ENCODE measurements around the gene KLC1. TPM values are rescaled to one million over a fixed set of nuclear protein-coding genes. Genes with fewer than 3 reads are reported as not detected.

Gene KLC1
- total and polyA plus RNA-seq, 2 of the 13 experiments (the other 11 are each of a cell fraction or from before 2014, with no cell fraction given): 53.2 to 63.5 TPM

DNA sequence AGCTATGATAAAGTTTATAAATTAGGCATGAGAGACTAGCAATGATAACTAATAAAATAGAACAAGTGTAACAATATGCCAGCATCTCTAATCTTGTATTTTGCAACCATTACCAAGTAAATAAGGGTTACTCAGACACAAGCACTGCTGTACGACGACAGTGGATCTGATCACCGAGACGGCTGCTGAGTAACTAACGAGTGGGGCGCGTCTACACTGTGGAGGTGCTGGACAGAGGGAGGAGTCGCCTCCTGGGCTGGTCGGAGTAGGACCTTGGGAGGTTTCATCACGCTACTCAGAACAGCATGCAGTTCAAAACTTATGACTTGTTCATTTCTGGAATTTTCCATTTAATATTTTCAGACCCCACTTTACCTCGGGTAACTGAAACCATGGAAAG is 47.8 kb upstream of the KLC1 start:
- POLR2A ChIA-PET: no interaction called here
- in situ Hi-C loops (cut with HindIII; ENCODE audit: extremely low pct_ligation_motif_present, low pct_unique_long_range_greater_than_20kb): no loop called here

More for the DNA sequence above, 47.8 kb upstream of the KLC1 start:
- no peak overlapping the region for H3K4me3 ChIP-seq (replicated peaks in 1 of 3; ENCODE audit: insufficient read depth in 1 of 3, low read depth in 2 of 3, low read length in 3 of 3)
- CTCF ChIA-PET (ENCODE audit: low intra/inter-chr PET ratio, low total read pairs): no interaction called here
- intact Hi-C loops (cut with micrococcal nuclease; ENCODE audit: unreplicated experiment): no loop called here
- no peaks in the 10 kb centered on the region for H3K79me2 ChIP-seq (ENCODE audit: insufficient read depth, low read length)
- DNase-seq (ENCODE audit: low spot score): no peak
- no peaks in the 10 kb centered on the region for H4K20me1 ChIP-seq (ENCODE audit: insufficient read depth, low read length)
- H3K27ac ChIP-seq (ENCODE audit: extremely low read length, insufficient read depth, low read length): no peak overlapping the region
- 92% methylated on average over 11 of the region's 11 CpGs for WGBS (ENCODE audit: low lambda C conversion rate)
- no peaks in the 10 kb centered on the region for H3K9me3 ChIP-seq (ENCODE audit: low read length)
- H3K4me2 ChIP-seq (ENCODE audit: low read depth, low read length): no peak overlapping the region
- TF ChIP-seq MED8 (CRISPR knock-in tag; IDR thresholded peaks at IDR 0.05; ENCODE audit: insufficient replicate concordance) (no peak), HDAC6 (IDR thresholded peaks at IDR 0.05; ENCODE audit: low read depth, low read length) (no peak), SIN3B (IDR thresholded peaks at IDR 0.05; ENCODE audit: low read length) (no peak), ZNF569 (CRISPR knock-in tag; IDR thresholded peaks at IDR 0.05; ENCODE audit: borderline replicate concordance) (no peak), MTF1 (CRISPR knock-in tag; IDR thresholded peaks at IDR 0.05) (no peak), ZFP41 (CRISPR knock-in tag; IDR thresholded peaks at IDR 0.05; ENCODE audit: borderline replicate concordance) (no peak), ZNF143 (CRISPR knock-in tag; IDR thresholded peaks at IDR 0.05) (no peak), ZSCAN22 (CRISPR knock-in tag; IDR thresholded peaks at IDR 0.05) (no peak), SOX6 (IDR thresholded peaks at IDR 0.05) (no peak), SOX6 (CRISPR knock-in tag; IDR thresholded peaks at IDR 0.05) (no peak)
- TF ChIP-seq, protein P1, sequence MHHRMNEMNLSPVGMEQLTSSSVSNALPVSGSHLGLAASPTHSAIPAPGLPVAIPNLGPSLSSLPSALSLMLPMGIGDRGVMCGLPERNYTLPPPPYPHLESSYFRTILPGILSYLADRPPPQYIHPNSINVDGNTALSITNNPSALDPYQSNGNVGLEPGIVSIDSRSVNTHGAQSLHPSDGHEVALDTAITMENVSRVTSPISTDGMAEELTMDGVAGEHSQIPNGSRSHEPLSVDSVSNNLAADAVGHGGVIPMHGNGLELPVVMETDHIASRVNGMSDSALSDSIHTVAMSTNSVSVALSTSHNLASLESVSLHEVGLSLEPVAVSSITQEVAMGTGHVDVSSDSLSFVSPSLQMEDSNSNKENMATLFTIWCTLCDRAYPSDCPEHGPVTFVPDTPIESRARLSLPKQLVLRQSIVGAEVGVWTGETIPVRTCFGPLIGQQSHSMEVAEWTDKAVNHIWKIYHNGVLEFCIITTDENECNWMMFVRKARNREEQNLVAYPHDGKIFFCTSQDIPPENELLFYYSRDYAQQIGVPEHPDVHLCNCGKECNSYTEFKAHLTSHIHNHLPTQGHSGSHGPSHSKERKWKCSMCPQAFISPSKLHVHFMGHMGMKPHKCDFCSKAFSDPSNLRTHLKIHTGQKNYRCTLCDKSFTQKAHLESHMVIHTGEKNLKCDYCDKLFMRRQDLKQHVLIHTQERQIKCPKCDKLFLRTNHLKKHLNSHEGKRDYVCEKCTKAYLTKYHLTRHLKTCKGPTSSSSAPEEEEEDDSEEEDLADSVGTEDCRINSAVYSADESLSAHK (CRISPR knock-in tag; IDR thresholded peaks at IDR 0.05; ENCODE audit: borderline replicate concordance): no peak
- TF ChIP-seq, protein P2, sequence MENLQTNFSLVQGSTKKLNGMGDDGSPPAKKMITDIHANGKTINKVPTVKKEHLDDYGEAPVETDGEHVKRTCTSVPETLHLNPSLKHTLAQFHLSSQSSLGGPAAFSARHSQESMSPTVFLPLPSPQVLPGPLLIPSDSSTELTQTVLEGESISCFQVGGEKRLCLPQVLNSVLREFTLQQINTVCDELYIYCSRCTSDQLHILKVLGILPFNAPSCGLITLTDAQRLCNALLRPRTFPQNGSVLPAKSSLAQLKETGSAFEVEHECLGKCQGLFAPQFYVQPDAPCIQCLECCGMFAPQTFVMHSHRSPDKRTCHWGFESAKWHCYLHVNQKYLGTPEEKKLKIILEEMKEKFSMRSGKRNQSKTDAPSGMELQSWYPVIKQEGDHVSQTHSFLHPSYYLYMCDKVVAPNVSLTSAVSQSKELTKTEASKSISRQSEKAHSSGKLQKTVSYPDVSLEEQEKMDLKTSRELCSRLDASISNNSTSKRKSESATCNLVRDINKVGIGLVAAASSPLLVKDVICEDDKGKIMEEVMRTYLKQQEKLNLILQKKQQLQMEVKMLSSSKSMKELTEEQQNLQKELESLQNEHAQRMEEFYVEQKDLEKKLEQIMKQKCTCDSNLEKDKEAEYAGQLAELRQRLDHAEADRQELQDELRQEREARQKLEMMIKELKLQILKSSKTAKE (CRISPR knock-in tag; IDR thresholded peaks at IDR 0.05; ENCODE audit: borderline replicate concordance): no peak
- TF ChIP-seq, protein P3, sequence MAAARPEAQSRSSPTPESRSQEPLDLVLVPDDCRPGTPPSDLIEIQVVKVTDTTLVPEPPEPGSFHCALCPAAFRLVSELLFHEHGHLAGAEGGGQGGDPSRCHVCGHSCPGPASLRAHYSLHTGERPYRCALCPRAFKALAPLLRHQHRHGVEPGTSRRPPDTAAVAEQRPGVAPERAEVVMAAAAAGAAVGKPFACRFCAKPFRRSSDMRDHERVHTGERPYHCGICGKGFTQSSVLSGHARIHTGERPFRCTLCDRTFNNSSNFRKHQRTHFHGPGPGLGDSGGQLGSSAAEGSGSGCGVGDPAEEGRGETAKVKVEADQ (CRISPR knock-in tag; IDR thresholded peaks at IDR 0.05; ENCODE audit: borderline replicate concordance): no peak
- TF ChIP-seq, protein P4, sequence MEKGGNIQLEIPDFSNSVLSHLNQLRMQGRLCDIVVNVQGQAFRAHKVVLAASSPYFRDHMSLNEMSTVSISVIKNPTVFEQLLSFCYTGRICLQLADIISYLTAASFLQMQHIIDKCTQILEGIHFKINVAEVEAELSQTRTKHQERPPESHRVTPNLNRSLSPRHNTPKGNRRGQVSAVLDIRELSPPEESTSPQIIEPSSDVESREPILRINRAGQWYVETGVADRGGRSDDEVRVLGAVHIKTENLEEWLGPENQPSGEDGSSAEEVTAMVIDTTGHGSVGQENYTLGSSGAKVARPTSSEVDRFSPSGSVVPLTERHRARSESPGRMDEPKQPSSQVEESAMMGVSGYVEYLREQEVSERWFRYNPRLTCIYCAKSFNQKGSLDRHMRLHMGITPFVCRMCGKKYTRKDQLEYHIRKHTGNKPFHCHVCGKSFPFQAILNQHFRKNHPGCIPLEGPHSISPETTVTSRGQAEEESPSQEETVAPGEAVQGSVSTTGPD (CRISPR knock-in tag; IDR thresholded peaks at IDR 0.05): no peak
- no peak for ATAC-seq
- no peak overlapping the region for H2AFZ ChIP-seq (ENCODE audit: low read length)
- peaks cover 7 to 14% of the 10 kb centered on the region in 2 experiments; a peak in 4 of 5 replicates for H3K36me3 ChIP-seq (replicated peaks in 1 of 2; ENCODE audit: control insufficient read depth in 1 of 2, insufficient read depth in 2 of 2, low read length in 2 of 2)
- BruUV-seq (replicated peaks): no TSS peak
- H3K4me1 ChIP-seq (ENCODE audit: insufficient read depth, low read length): peaks cover 10% of the 10 kb centered on the region
- FAIRE-seq: no peak
- H3K9ac ChIP-seq (ENCODE audit: insufficient read depth, low read depth, low read length): no peak overlapping the region
- H3K27me3 ChIP-seq (ENCODE audit: control insufficient read depth in 1 of 2, insufficient read depth in 2 of 2, low read length in 2 of 2): no peaks in the 10 kb centered on the region

All from HepG2 (cell line).